H1 (cell line): Measurements from ENCODE around the gene STPG1.

Experiments used
- EZH2 ChIP-seq: fragments of 200-600 bp; sonication (generic); IDR thresholded peaks from 2 replicates; pipeline ENCODE4 v1.7.1; 2012; ENCODE audit warnings: low read depth, mild to moderate bottlenecking, moderate library complexity, low read length, inconsistent platforms; ENCODE audit not compliant: severe bottlenecking
- POLR2A ChIP-seq, 2 experiments: IDR thresholded peaks; 1 replicate in 1 of 2; 2 replicates in 1 of 2; pipeline ENCODE4 v1.6.1; 2011; ENCODE audit warnings: low read depth in 2 of 2, low read length in 2 of 2, mild to moderate bottlenecking in 2 of 2; ENCODE audit errors: control extremely low read depth in 1 of 2
- TEAD4 ChIP-seq: IDR thresholded peaks from 2 replicates; pipeline ENCODE4 v1.6.1; 2012; ENCODE audit warnings: low read depth, low read length, inconsistent platforms, mixed read lengths
- TF ChIP-seq, protein P1 (sequence below), 3 experiments: IDR thresholded peaks; 1 replicate in 2 of 3; 2 replicates in 1 of 3; pipeline versions ENCODE4 v1.5.1 to v1.6.1; 2011; ENCODE audit warnings: low read length in 3 of 3, mild to moderate bottlenecking in 3 of 3, inconsistent platforms in 2 of 3, low read depth in 1 of 3, moderate library complexity in 1 of 3; ENCODE audit not compliant: insufficient read depth in 1 of 3; ENCODE audit errors: control extremely low read depth in 1 of 3
- TF ChIP-seq, protein P2 (sequence below): IDR thresholded peaks from 2 replicates; pipeline ENCODE4 v1.6.1; 2011; ENCODE audit warnings: low read length, improper control_type of control experiment

DNA sequence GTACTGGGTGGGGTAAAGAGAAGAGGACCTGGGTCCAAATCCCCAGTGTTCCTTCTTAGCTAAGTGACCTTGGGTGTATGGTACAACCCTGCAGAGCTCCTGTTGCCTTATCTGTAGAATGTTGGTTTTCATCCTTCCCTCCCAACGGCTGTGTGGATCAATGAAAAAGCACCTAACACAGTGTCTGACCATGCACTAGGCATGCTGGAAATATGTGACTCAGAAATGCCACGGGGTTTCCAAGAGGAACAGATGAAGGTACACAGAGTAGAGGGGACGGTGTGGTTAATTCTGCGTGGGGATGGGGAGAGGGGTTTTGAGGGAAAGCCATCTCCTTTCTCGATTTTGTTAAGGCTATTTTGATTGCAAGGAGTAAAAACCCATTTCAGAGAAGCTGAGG, 10.6 kb upstream of the STPG1 start:
- TF ChIP-seq POLR2A (IDR thresholded peaks at IDR 0.05; ENCODE audit: control extremely low read depth in 1 of 2, low read depth in 2 of 2, low read length in 2 of 2) (no peak), EZH2 (no peak), TEAD4 (no peak)
- TF ChIP-seq, protein P1, sequence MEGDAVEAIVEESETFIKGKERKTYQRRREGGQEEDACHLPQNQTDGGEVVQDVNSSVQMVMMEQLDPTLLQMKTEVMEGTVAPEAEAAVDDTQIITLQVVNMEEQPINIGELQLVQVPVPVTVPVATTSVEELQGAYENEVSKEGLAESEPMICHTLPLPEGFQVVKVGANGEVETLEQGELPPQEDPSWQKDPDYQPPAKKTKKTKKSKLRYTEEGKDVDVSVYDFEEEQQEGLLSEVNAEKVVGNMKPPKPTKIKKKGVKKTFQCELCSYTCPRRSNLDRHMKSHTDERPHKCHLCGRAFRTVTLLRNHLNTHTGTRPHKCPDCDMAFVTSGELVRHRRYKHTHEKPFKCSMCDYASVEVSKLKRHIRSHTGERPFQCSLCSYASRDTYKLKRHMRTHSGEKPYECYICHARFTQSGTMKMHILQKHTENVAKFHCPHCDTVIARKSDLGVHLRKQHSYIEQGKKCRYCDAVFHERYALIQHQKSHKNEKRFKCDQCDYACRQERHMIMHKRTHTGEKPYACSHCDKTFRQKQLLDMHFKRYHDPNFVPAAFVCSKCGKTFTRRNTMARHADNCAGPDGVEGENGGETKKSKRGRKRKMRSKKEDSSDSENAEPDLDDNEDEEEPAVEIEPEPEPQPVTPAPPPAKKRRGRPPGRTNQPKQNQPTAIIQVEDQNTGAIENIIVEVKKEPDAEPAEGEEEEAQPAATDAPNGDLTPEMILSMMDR (IDR thresholded peaks at IDR 0.05; ENCODE audit: control extremely low read depth in 1 of 3, insufficient read depth in 1 of 3, low read depth in 1 of 3, low read length in 3 of 3), result no peak
- TF ChIP-seq, protein P2, sequence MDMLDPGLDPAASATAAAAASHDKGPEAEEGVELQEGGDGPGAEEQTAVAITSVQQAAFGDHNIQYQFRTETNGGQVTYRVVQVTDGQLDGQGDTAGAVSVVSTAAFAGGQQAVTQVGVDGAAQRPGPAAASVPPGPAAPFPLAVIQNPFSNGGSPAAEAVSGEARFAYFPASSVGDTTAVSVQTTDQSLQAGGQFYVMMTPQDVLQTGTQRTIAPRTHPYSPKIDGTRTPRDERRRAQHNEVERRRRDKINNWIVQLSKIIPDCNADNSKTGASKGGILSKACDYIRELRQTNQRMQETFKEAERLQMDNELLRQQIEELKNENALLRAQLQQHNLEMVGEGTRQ, result no peak
